GM12878 (cell line): Measurements from ENCODE around the gene SLC45A3.

ENCODE experiments used
- KDM1A ChIP-seq: fragments of 200-600 bp; sonication (generic); IDR thresholded peaks from 2 replicates; pipeline ENCODE4 v1.6.1; 2016; ENCODE audit warnings: borderline replicate concordance
- POLR2AphosphoS5 ChIP-seq: IDR thresholded peaks from 2 replicates; pipeline ENCODE4 v1.6.1; 2011; ENCODE audit warnings: mild to moderate bottlenecking, low read length, inconsistent platforms
- RCOR1 ChIP-seq: conservative IDR thresholded peaks from 2 replicates; pipeline ENCODE4 v1.6.1; 2012; ENCODE audit warnings: low read depth, low read length, improper control_type of control experiment
- TF ChIP-seq, protein P1 (sequence below): fragments of 450-650 bp; IDR thresholded peaks from 2 replicates; pipeline ENCODE4 v1.6.1; 2017; ENCODE audit warnings: mild to moderate bottlenecking, moderate library complexity
- TF ChIP-seq, protein P2 (sequence below), 3 experiments: IDR thresholded peaks in 2 of 3; conservative IDR thresholded peaks in 1 of 3; 2 replicates each; pipeline ENCODE4 v1.5.1; 2011; ENCODE audit warnings: low read depth in 3 of 3, low read length in 3 of 3, mild to moderate bottlenecking in 3 of 3, control low read depth in 2 of 3, moderate library complexity in 2 of 3, inconsistent platforms in 1 of 3, mixed read lengths in 1 of 3; ENCODE audit not compliant: control insufficient read depth in 2 of 3, insufficient read depth in 1 of 3; ENCODE audit errors: extremely low read depth in 1 of 3

- TF ChIP-seq KDM1A (no peak), RCOR1 (no peak), POLR2AphosphoS5 (no peak)
- TF ChIP-seq, protein P1, sequence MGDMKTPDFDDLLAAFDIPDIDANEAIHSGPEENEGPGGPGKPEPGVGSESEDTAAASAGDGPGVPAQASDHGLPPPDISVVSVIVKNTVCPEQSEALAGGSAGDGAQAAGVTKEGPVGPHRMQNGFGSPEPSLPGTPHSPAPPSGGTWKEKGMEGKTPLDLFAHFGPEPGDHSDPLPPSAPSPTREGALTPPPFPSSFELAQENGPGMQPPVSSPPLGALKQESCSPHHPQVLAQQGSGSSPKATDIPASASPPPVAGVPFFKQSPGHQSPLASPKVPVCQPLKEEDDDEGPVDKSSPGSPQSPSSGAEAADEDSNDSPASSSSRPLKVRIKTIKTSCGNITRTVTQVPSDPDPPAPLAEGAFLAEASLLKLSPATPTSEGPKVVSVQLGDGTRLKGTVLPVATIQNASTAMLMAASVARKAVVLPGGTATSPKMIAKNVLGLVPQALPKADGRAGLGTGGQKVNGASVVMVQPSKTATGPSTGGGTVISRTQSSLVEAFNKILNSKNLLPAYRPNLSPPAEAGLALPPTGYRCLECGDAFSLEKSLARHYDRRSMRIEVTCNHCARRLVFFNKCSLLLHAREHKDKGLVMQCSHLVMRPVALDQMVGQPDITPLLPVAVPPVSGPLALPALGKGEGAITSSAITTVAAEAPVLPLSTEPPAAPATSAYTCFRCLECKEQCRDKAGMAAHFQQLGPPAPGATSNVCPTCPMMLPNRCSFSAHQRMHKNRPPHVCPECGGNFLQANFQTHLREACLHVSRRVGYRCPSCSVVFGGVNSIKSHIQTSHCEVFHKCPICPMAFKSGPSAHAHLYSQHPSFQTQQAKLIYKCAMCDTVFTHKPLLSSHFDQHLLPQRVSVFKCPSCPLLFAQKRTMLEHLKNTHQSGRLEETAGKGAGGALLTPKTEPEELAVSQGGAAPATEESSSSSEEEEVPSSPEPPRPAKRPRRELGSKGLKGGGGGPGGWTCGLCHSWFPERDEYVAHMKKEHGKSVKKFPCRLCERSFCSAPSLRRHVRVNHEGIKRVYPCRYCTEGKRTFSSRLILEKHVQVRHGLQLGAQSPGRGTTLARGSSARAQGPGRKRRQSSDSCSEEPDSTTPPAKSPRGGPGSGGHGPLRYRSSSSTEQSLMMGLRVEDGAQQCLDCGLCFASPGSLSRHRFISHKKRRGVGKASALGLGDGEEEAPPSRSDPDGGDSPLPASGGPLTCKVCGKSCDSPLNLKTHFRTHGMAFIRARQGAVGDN: no peak
- TF ChIP-seq, protein P2, sequence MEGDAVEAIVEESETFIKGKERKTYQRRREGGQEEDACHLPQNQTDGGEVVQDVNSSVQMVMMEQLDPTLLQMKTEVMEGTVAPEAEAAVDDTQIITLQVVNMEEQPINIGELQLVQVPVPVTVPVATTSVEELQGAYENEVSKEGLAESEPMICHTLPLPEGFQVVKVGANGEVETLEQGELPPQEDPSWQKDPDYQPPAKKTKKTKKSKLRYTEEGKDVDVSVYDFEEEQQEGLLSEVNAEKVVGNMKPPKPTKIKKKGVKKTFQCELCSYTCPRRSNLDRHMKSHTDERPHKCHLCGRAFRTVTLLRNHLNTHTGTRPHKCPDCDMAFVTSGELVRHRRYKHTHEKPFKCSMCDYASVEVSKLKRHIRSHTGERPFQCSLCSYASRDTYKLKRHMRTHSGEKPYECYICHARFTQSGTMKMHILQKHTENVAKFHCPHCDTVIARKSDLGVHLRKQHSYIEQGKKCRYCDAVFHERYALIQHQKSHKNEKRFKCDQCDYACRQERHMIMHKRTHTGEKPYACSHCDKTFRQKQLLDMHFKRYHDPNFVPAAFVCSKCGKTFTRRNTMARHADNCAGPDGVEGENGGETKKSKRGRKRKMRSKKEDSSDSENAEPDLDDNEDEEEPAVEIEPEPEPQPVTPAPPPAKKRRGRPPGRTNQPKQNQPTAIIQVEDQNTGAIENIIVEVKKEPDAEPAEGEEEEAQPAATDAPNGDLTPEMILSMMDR (IDR thresholded peaks at IDR 0.05 in 2 of 3, conservative IDR thresholded peaks at IDR 0.05 in 1 of 3; ENCODE audit: control insufficient read depth in 2 of 3, extremely low read depth in 1 of 3, insufficient read depth in 1 of 3, low read depth in 3 of 3, low read length in 3 of 3): peak; percentile 93 to 95 (median 94)
Measured at GRCh38 chr1:205658943-205659581, 21.2 kb downstream of the SLC45A3 start.
